HEK293 (cell line): Measurements from ENCODE around the gene SEC22A.

Experiments
- CTCF ChIA-PET: fragments of 350-600 bp; formaldehyde crosslinking; extraction: SDS; loops from one replicate; lab custom pipeline; 2021; ENCODE audit warnings: antibody characterized with exemption; lab: Yijun Ruan, JAX
- POLR2A ChIA-PET: fragments of 300-600 bp; formaldehyde crosslinking; extraction: SDS; loops from one replicate; lab custom pipeline; 2020; ENCODE audit warnings: antibody characterized with exemption, inconsistent platforms; lab: Yijun Ruan, JAX
- H3K27ac ChIP-seq: fragments of 200-500 bp; sonication (Bioruptor generic); 2 replicates; pipeline ENCODE4 v1.5.1; 2014; ENCODE audit warnings: low read depth, low read length, control low read depth, inconsistent platforms; ENCODE audit errors: extremely low read depth
- H3K36me3 ChIP-seq, 2 experiments: fragments of 200-500 bp in 1 of 2; sonication (Bioruptor generic) in 1 of 2; 1 replicate in 1 of 2; 2 replicates in 1 of 2; pipeline ENCODE4 v1.5.1; 2014 to 2017; ENCODE audit warnings: inconsistent platforms in 2 of 2, low read length in 2 of 2; ENCODE audit not compliant: control insufficient read depth in 2 of 2, insufficient read depth in 1 of 2
- H3K4me1 ChIP-seq: fragments of 200-500 bp; sonication (Bioruptor generic); 2 replicates; pipeline ENCODE4 v1.5.1; 2014; ENCODE audit warnings: mild to moderate bottlenecking, low read length, inconsistent platforms; ENCODE audit not compliant: control insufficient read depth, insufficient read depth
- H3K4me3 ChIP-seq: 2 replicates; pipeline ENCODE4 v1.5.1; 2011; ENCODE audit warnings: low read depth, mild to moderate bottlenecking, control low read depth, low read length, moderate library complexity
- H3K9me3 ChIP-seq: fragments of 200-500 bp; sonication (Bioruptor generic); 2 replicates; pipeline ENCODE4 v1.5.1; 2014; ENCODE audit warnings: low read depth, low read length, inconsistent platforms; ENCODE audit not compliant: control insufficient read depth, insufficient read depth
- AEBP2 ChIP-seq: fragments of 450-650 bp; formaldehyde crosslinking; IDR thresholded peaks from 2 replicates; pipeline ENCODE4 v1.5.1; 2016; ENCODE audit warnings: missing biosample characterization, missing genetic modification characterization, borderline replicate concordance
- KLF1 ChIP-seq: fragments of 450-650 bp; formaldehyde crosslinking; IDR thresholded peaks from 2 replicates; pipeline ENCODE4 v1.5.1; 2016; ENCODE audit warnings: missing biosample characterization, missing genetic modification characterization
- OSR2 ChIP-seq: fragments of 450-650 bp; formaldehyde crosslinking; IDR thresholded peaks from 2 replicates; pipeline ENCODE4 v1.5.1; 2016; ENCODE audit warnings: missing biosample characterization, missing genetic modification characterization
- PRDM6 ChIP-seq: fragments of 450-650 bp; formaldehyde crosslinking; IDR thresholded peaks from 2 replicates; pipeline ENCODE4 v1.5.1; 2017; ENCODE audit warnings: missing biosample characterization, missing genetic modification characterization
- REPIN1 ChIP-seq: fragments of 450-650 bp; formaldehyde crosslinking; IDR thresholded peaks from 2 replicates; pipeline ENCODE4 v1.5.1; 2017; ENCODE audit warnings: missing biosample characterization, missing genetic modification characterization, low read depth
- SP3 ChIP-seq: fragments of 450-650 bp; formaldehyde crosslinking; IDR thresholded peaks from 2 replicates; pipeline ENCODE4 v1.5.1; 2016; ENCODE audit warnings: missing biosample characterization, missing genetic modification characterization
- ZFHX2 ChIP-seq: fragments of 450-650 bp; formaldehyde crosslinking; conservative IDR thresholded peaks from 2 replicates; pipeline ENCODE4 v1.5.1; 2016; ENCODE audit warnings: missing biosample characterization, missing genetic modification characterization
- ZNF148 ChIP-seq: fragments of 450-650 bp; formaldehyde crosslinking; IDR thresholded peaks from 2 replicates; pipeline ENCODE4 v1.5.0; 2017; ENCODE audit warnings: missing biosample characterization, missing genetic modification characterization, borderline replicate concordance
- ZNF211 ChIP-seq: fragments of 450-650 bp; formaldehyde crosslinking; IDR thresholded peaks from 2 replicates; pipeline ENCODE4 v1.5.1; 2016; ENCODE audit warnings: low read depth, missing biosample characterization, missing genetic modification characterization
- ZNF280C ChIP-seq: fragments of 450-650 bp; formaldehyde crosslinking; IDR thresholded peaks from 2 replicates; pipeline ENCODE4 v1.5.1; 2016; ENCODE audit warnings: missing biosample characterization, missing genetic modification characterization
- ZNF302 ChIP-seq: fragments of 450-650 bp; formaldehyde crosslinking; IDR thresholded peaks from 2 replicates; pipeline ENCODE4 v1.5.1; 2016; ENCODE audit warnings: missing biosample characterization, missing genetic modification characterization, low read depth
- ZNF394 ChIP-seq: fragments of 450-650 bp; formaldehyde crosslinking; IDR thresholded peaks from 2 replicates; pipeline ENCODE4 v1.5.1; 2016; ENCODE audit warnings: missing biosample characterization, missing genetic modification characterization, mild to moderate bottlenecking, moderate library complexity, borderline replicate concordance
- ZNF514 ChIP-seq: fragments of 450-650 bp; formaldehyde crosslinking; IDR thresholded peaks from 2 replicates; pipeline ENCODE4 v1.5.1; 2016; ENCODE audit warnings: missing biosample characterization, missing genetic modification characterization
- ZNF544 ChIP-seq: fragments of 450-650 bp; formaldehyde crosslinking; IDR thresholded peaks from 2 replicates; pipeline ENCODE4 v1.5.0; 2017; ENCODE audit warnings: missing biosample characterization, missing genetic modification characterization
- ZNF555 ChIP-seq: fragments of 450-650 bp; formaldehyde crosslinking; conservative IDR thresholded peaks from 2 replicates; pipeline ENCODE4 v1.5.1; 2017; ENCODE audit warnings: missing biosample characterization, mild to moderate bottlenecking, missing genetic modification characterization, inconsistent platforms
- ZNF580 ChIP-seq: fragments of 450-650 bp; formaldehyde crosslinking; IDR thresholded peaks from 2 replicates; pipeline ENCODE4 v1.5.1; 2016; ENCODE audit warnings: missing biosample characterization, missing genetic modification characterization
- ZNF664 ChIP-seq: fragments of 450-650 bp; formaldehyde crosslinking; IDR thresholded peaks from 2 replicates; pipeline ENCODE4 v1.5.1; 2016; ENCODE audit warnings: missing biosample characterization, missing genetic modification characterization
- ZSCAN4 ChIP-seq: fragments of 450-650 bp; formaldehyde crosslinking; IDR thresholded peaks from 2 replicates; pipeline ENCODE4 v1.5.1; 2017; ENCODE audit warnings: missing biosample characterization, missing genetic modification characterization

Gene SEC22A

GRCh38 chr3:123302961-123303360 is 101.2 kb downstream of the SEC22A start:
- Histone ChIP-seq H3K36me3 (no peaks in the 10 kb centered on the region), H3K27ac (no peak overlapping the region), H3K4me3 (no peak overlapping the region), H3K9me3 (no peaks in the 10 kb centered on the region), H3K4me1 (no peaks in the 10 kb centered on the region)
- CTCF ChIA-PET, result no interaction called here
- TF ChIP-seq OSR2 (tag by site-specific recombination) (no peak), REPIN1 (tag by site-specific recombination) (no peak), ZNF280C (tag by site-specific recombination) (no peak), ZNF148 (tag by site-specific recombination) (no peak), ZNF664 (tag by site-specific recombination) (no peak), KLF1 (tag by site-specific recombination) (no peak), ZNF514 (tag by site-specific recombination) (no peak), SP3 (no peak), ZNF544 (tag by site-specific recombination) (no peak), PRDM6 (tag by site-specific recombination) (no peak), ZNF211 (tag by site-specific recombination) (no peak), ZFHX2 (no peak), ZNF555 (no peak), ZNF580 (tag by site-specific recombination) (no peak), AEBP2 (tag by site-specific recombination) (no peak), ZNF302 (no peak), ZNF394 (tag by site-specific recombination) (no peak), ZSCAN4 (tag by site-specific recombination) (no peak)
- POLR2A ChIA-PET, result no interaction called here
